GM10266 (cell line): ENCODE data around the gene EBF3.

ENCODE experiments used
- DNase-seq: peaks from one replicate; pipeline ENCODE4 v3.0.0; 2012; ENCODE audit errors: extremely low spot score
- TF ChIP-seq, protein P1 (sequence below): IDR thresholded peaks from 2 replicates; pipeline ENCODE4 v1.5.1; 2012; ENCODE audit warnings: mild to moderate bottlenecking, low read depth; ENCODE audit not compliant: control insufficient read depth, insufficient read depth; ENCODE audit errors: missing control alignments

The EBF3 gene

DNA sequence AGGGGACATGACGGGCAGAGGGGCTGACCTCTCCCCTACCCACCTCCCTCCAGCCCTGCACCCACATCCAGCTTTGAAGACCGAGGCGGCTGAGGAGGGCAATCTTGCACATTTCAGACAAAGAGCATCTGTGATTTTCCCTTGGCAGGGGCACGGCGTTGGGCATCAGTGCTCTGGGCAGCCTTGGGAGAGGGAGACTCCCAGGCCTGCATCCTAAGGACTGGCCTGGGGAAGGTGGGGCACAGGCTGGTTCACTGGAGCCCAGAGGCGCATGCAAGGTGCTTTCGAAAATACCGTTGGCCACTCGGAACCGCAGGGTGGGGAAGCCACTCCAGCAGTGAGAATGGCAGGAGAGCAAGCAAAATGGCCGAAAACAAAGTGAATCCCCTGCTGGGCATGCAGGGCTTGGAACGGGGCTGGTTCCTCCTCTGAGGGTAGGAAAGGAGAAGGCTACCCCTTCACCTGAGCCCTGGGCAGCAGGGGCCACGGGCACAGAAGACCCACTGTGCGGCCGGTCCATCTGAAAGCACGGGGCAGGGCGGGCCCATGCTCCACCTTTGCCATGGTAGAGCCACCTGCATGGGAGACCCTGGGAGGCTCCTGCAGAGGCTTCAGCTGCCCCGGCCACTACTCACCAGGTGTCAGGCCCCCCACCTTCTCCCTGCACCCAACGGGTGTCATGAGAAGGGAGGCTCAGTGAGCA, 49.8 kb downstream of the EBF3 start:
- TF ChIP-seq, protein P1, sequence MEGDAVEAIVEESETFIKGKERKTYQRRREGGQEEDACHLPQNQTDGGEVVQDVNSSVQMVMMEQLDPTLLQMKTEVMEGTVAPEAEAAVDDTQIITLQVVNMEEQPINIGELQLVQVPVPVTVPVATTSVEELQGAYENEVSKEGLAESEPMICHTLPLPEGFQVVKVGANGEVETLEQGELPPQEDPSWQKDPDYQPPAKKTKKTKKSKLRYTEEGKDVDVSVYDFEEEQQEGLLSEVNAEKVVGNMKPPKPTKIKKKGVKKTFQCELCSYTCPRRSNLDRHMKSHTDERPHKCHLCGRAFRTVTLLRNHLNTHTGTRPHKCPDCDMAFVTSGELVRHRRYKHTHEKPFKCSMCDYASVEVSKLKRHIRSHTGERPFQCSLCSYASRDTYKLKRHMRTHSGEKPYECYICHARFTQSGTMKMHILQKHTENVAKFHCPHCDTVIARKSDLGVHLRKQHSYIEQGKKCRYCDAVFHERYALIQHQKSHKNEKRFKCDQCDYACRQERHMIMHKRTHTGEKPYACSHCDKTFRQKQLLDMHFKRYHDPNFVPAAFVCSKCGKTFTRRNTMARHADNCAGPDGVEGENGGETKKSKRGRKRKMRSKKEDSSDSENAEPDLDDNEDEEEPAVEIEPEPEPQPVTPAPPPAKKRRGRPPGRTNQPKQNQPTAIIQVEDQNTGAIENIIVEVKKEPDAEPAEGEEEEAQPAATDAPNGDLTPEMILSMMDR, result no peak
- DNase-seq, result no peak

DNA sequence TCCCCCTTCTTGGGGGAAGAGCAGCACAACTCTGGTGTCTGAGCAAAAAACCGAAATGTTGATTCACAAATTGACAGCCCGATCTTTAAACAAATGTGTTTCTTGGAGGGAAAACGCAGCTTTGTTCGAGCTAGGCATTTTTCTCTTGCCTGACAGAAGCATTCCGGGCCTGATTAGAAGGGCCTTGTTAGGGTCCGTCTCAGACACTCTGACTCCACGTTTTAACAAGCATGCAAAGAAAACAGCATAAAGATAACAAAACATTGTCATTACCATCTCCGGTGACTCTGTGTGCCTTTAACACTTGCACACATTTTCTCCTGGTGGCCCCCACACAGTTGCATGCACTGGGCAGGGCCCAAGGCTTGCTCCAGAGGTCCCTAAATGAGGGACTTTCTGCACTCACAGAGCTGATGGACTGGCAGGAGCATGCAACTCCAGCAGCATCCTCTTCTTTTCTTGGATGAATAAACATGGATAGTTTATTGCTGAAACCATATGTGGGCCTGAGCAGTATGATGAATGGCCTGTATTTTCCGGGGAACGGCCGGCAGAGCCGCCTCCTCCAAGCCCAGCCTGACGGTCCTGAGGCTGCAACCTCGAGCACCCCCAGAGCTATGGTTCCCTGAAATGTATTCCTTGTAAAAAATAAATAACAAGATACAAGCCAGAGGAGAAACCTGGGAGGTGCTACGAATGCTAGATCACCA, 50.9 kb downstream of the EBF3 start:
- TF ChIP-seq, protein P1, result no peak
- DNase-seq, result no peak

DNA sequence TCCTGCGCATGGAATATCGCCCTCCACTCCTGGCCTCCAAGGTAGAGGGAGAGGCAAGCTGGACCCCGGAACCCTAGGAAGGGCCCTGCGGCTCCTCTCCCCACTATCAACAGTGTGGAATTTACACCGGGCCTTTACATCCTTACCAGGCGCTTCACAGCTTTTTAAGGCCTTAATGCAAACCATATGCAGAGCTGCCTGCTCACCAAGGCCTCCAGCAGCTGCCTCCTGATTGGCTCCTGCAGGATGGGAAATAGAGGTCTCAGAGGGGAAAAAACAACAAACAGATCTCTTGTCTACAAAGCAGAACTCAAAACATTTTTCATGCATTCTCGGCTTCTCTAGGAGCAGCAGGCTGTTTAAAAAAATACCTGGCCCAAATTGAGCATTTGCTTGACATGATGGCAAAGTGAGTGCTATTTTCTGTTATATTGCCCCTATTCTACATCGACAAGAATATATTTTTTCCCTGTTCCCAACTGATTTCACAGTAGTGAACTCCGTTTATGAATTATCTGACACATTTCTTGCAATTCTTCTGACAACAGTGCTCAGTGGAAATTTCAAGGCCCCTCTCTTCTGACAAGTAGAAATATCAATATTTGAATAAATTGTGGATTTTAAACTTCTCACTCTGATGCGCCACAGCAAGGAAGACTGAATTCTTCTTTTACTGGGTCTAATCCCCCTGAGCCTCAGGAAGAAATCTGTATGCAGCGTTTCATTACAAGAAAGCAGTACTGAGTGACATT, 51.7 kb downstream of the EBF3 start:
- TF ChIP-seq, protein P1, result no peak
- DNase-seq, result no peak

DNA sequence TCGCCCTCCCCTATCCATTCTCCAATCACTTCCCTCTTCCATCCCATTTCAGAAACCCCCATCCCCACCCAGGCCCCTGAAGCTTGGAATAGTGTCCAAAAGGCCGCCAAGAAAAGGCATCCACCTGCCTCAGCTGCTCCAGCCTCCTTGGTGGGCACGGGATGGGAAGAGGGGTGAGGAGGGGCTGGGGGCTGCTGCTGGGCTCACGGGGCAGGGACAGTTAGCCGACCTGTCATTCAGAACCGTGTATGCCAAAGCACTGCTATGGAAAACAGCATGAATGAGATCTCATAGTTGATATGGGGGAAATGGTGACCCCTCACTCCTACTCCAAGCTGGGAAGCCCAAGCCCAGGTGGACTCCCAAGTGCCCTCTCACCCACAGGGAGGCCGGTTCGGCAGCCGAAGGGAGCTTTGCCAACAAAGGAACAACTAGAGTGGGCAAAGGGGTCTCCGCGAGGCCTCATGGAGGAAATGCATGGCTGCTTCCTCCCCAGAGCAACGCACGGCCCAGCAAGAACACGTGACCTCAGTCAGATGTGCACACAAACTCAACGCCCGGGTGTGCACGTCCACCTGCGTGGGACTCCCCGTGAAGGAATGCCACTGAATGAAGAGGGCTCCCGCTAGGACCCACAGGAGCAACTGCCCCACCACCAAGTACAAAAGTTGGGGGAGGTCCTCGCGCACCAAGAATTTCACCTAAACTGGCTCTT, 52.5 kb downstream of the EBF3 start:
- TF ChIP-seq, protein P1, result no peak
- DNase-seq, result no peak

DNA sequence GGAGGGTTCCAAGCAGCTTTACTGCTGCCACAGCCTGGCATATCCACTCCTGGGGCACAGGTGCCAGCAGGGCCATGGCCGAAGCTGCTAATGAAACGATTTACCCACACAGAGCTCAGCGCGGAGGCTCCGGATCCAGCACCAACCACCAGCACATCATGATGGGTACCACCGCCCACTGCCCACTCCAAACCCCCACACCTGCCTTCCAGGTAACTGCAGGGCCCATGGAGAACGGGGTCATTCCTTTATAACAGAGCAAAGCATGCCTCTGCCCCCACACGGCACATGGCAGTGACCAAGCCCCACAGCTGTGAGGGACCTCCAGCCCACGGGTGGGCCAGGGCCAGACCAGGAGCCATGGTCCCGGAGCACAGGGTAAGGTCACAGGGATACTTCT, 53.2 kb downstream of the EBF3 start:
- TF ChIP-seq, protein P1, result no peak
- no peak for DNase-seq

GRCh38 chr10:129909531-129910256, 54.4 kb downstream of the EBF3 start:
- TF ChIP-seq, protein P1, result no peak
- no peak for DNase-seq
